GM13977 (cell line): ENCODE data around the gene CDK17.

ENCODE experiments used
- DNase-seq: peaks from one replicate; pipeline ENCODE4 v3.0.0; 2012; ENCODE audit warnings: low spot score
- CTCF ChIP-seq: IDR thresholded peaks from 2 replicates; pipeline ENCODE4 v1.5.1; 2012; ENCODE audit warnings: mild to moderate bottlenecking, control low read depth; ENCODE audit not compliant: insufficient read depth; ENCODE audit errors: extremely low read depth, missing control alignments
- in situ Hi-C: fragments of 300-500 bp; cut with MboI; formaldehyde crosslinking; loops from one replicate; pipeline ENCODE4 v1.12.0; 2022; ENCODE audit warnings: low sequenced_read_pairs, low pct_unique_long_range_greater_than_20kb, mixed read lengths, inconsistent platforms; ENCODE audit not compliant: unreplicated experiment

Gene CDK17

DNA sequence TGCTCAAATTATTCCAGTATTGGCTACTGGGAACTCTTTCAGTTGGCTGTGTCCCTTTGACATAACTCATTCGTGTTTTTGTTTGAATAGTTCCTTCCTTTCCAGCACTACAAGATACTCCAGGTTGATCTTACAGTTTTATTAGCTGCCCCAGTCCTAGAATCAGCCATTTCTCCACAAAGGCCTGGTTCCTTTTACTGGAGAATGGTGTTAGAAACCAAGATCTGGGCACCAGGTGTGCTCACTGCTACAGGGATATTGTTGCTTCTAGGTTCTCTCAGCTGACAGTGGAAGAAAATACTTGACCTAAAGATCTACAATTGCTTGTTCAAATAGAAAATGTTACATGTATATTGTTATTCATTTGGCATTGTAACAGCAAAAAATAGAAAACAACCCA lies 21.9 kb downstream of the CDK17 start:
- no peak for TF ChIP-seq CTCF
- DNase-seq, result no peak
- in situ Hi-C loops, result no loop called here

- in situ Hi-C loops, result no loop called here
- no peak for TF ChIP-seq CTCF
Observed at GRCh38 chr12:96376865-96377264, 23.4 kb downstream of the CDK17 start.

DNA sequence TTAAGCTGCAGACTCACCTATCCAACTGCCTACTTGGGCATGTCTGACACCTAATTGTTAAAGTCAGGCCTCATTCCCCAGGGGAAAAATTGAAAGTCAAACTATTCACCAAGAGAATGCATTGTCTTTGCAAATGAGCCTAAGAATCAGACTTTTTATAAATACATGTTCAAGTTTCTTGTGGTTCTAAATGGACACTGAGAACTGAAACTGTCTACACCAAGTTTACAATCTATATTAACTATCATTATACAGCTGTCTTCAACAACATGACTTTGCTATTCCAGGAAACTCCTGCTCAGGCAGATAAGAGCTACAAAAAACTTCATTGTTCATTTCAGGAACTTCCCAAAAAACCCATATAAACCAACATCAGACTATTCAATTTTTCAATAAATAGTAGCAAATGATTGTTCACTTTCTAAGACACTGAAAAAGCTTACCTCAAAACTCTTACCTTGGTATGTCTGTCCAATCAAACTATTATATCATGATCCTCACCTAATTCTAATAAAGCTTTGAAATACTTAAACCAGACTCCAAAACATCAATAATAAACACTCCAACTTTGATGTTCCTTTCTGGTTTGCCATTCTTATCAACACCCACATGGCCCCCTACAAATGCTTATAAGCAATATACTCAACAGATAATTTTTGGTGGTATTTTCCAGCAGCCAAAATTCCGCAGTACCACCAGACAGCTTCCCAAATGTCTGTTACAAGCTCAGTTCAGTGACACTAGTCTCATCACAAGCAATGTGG lies 24.2 kb downstream of the CDK17 start:
- no peak for TF ChIP-seq CTCF
- in situ Hi-C loops, result no loop called here
- no peak for DNase-seq

More at GRCh38 chr12:96376865-96377264, 23.4 kb downstream of the CDK17 start:
- no peak for DNase-seq

DNA sequence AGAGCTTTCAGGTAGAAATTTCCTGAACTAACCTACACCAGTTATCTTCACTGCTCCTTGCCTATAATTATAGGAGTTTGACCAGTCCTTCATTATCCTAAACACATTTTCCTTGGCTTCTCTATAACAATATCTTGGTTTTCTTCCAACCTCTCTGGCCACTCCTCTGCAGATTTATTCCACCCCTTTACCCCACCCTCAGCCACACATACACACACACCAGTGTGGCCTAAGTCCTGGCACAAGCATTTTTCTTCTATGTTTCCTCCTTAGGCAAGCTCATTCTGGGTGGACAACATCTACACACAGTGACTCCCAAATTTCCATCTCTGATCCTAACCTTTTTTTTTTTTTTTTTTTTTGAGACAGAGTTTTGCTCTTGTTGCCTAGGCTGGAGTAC lies 25.1 kb downstream of the CDK17 start:
- no peak for DNase-seq
- in situ Hi-C loops, result no loop called here
- no peak for TF ChIP-seq CTCF

- TF ChIP-seq CTCF, result no peak
- no peak for DNase-seq
- in situ Hi-C loops, result no loop called here
Observed at GRCh38 chr12:96371790-96372699, 28.2 kb downstream of the CDK17 start.

DNA sequence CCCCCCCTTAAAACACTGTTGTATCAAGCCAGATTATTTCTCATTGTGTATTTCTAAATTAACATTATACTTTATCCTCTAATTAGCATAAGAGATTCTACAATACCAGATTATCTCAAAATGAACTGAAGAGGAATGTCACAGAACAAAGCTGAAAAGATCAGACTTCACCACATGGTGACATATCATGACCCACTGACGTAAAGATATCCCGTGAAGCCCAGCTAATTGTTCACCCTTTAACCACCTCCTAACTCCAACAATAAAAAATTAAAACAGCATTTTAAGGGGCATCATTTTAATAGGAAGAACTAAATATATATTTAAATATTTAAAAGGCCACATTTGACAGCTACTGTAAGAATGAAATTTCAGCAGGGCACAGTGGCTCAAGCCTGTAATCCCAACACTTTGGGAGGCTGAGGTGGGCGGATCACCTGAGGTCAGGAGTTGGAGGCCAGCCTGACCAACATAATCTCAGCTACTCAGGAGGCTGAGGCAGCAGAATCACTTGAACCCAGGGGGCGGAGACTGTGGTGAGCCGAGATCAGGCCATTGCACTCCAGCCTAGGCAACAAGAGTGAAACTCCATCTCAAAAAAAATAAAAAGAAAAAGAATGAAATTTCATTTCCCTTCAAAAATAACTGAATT lies 29.0 kb downstream of the CDK17 start:
- no peak for DNase-seq
- TF ChIP-seq CTCF, result no peak
- in situ Hi-C loops, result no loop called here
